ENCODE measurements around the gene SH3BP1. TPM values are rescaled to one million over a fixed set of nuclear protein-coding genes. Genes with fewer than 3 reads are reported as not detected.

SH3BP1 gene
- total RNA-seq, 4 donors from 2014 or later: 33.8 to 53.4 (median 42.0) TPM

GRCh38 chr22:37701141-37701786, 61.8 kb downstream of the SH3BP1 start:
- Histone ChIP-seq H3K27ac (no peak overlapping the region), H3K4me1 (peaks cover 0 to 27% (median 8%) of the 10 kb centered on the region in 3 donors), H3K36me3 (no peaks in the 10 kb centered on the region), H3K9me3 (no peaks in the 10 kb centered on the region), H3K4me3 (no peak overlapping the region), H3K27me3 (no peaks in the 10 kb centered on the region)
- WGBS, 2 donors: 80 to 82% methylated on average over 6 to 8 of the region's 8 CpGs
- TF ChIP-seq CTCF (IDR thresholded peaks at IDR 0.05) (no peak), POLR2A (IDR thresholded peaks at IDR 0.05) (no peak)
- no peak for DNase-seq
- intact Hi-C loops (cut with DNase I): no loop called here

- Histone ChIP-seq H3K4me1 (peaks cover 0 to 4% (median 0%) of the 10 kb centered on the region in 3 donors), H3K27ac (no peak overlapping the region), H3K27me3 (no peaks in the 10 kb centered on the region), H3K9me3 (no peaks in the 10 kb centered on the region), H3K4me3 (no peak overlapping the region), H3K36me3 (no peaks in the 10 kb centered on the region)
- intact Hi-C loops (cut with DNase I): no loop called here
- no peak for TF ChIP-seq POLR2A (IDR thresholded peaks at IDR 0.05)
- TF ChIP-seq CTCF (IDR thresholded peaks at IDR 0.05): no peak
- 57 to 71% methylated on average over 7 of the region's 7 CpGs for WGBS, 2 donors
- DNase-seq: no peak
Observed at GRCh38 chr22:37703906-37704305, 64.4 kb downstream of the SH3BP1 start.

- WGBS, 2 donors: 54 to 67% methylated on average over 3 of the region's 3 CpGs
- Histone ChIP-seq H3K9me3 (no peaks in the 10 kb centered on the region), H3K27ac (no peak overlapping the region), H3K36me3 (no peaks in the 10 kb centered on the region), H3K4me1 (peaks cover 0 to 5% (median 0%) of the 10 kb centered on the region in 3 donors), H3K4me3 (no peak overlapping the region), H3K27me3 (no peaks in the 10 kb centered on the region)
- intact Hi-C loops (cut with DNase I): no loop called here
- TF ChIP-seq CTCF (IDR thresholded peaks at IDR 0.05) (no peak), POLR2A (IDR thresholded peaks at IDR 0.05) (no peak)
- DNase-seq: no peak
Observed at GRCh38 chr22:37704645-37705044, 65.2 kb downstream of the SH3BP1 start.

GRCh38 chr22:37705205-37705604, 65.7 kb downstream of the SH3BP1 start:
- 83 to 85% methylated on average over 3 of the region's 3 CpGs for WGBS, 2 donors

More at GRCh38 chr22:37705205-37705604, 65.7 kb downstream of the SH3BP1 start:
- Histone ChIP-seq H3K4me1 (peaks cover 0 to 6% (median 0%) of the 10 kb centered on the region in 3 donors), H3K4me3 (no peak overlapping the region), H3K36me3 (no peaks in the 10 kb centered on the region), H3K27ac (no peak overlapping the region), H3K9me3 (no peaks in the 10 kb centered on the region), H3K27me3 (no peaks in the 10 kb centered on the region)
- TF ChIP-seq POLR2A (IDR thresholded peaks at IDR 0.05) (no peak), CTCF (IDR thresholded peaks at IDR 0.05) (no peak)
- intact Hi-C loops (cut with DNase I): no loop called here
- no peak for DNase-seq

Small RNAs within 50 kb of the gene (small RNA-seq; reads per million reads assigned to genes)
- gene RN7SL385P: 0 reads per million in 4 donors

Other genes starting within 250 kb of the SH3BP1 start
- gene ELFN2, start 212.2 kb upstream of the SH3BP1 start, total RNA-seq: not detected
- 10 to 100 TPM in 1 of 4 donors, 1 to 10 TPM in 3; 3.8 to 10.3 (median 7.9) TPM for gene MFNG, start 153.3 kb upstream of the SH3BP1 start, total RNA-seq
- 10 to 100 TPM; 11.6 to 24.1 (median 20.9) TPM for gene CARD10, start 120.3 kb upstream of the SH3BP1 start, total RNA-seq
- 10 to 100 TPM; 40.6 to 89.4 (median 53.8) TPM for gene CDC42EP1, start 79.2 kb upstream of the SH3BP1 start, total RNA-seq
- not detected for gene LGALS2, start 59.6 kb upstream of the SH3BP1 start, total RNA-seq
- 10 to 100 TPM; 32.2 to 54.3 (median 39.5) TPM for gene GGA1, start 30.8 kb upstream of the SH3BP1 start, total RNA-seq
- gene PDXP, start 19.1 kb downstream of the SH3BP1 start, total RNA-seq: 1 to 10 TPM; 2.3 to 4.1 (median 2.9) TPM
- 100 to 1,000 TPM in 2 of 4 donors, 10 to 100 TPM in 2; 25.4 to 261 (median 92.3) TPM for gene LGALS1, start 36.0 kb downstream of the SH3BP1 start, total RNA-seq
- 10 to 100 TPM; 34.3 to 44.5 (median 40.8) TPM for gene NOL12, start 46.7 kb downstream of the SH3BP1 start, total RNA-seq
- 100 to 1,000 TPM in 2 of 4 donors, 10 to 100 TPM in 2; 67.6 to 149 (median 108) TPM for gene TRIOBP, start 57.4 kb downstream of the SH3BP1 start, total RNA-seq
- 10 to 100 TPM; 14.3 to 22.5 (median 20.7) TPM for gene GCAT, start 168.3 kb downstream of the SH3BP1 start, total RNA-seq
- gene GALR3, start 183.7 kb downstream of the SH3BP1 start, total RNA-seq: not detected
- 10 to 100 TPM; 24.6 to 38.1 (median 29.5) TPM for gene ANKRD54, start 204.7 kb downstream of the SH3BP1 start, total RNA-seq
- 100 to 1,000 TPM; 192 to 499 (median 281) TPM for gene EIF3L, start 209.8 kb downstream of the SH3BP1 start, total RNA-seq

Data from esophagus squamous epithelium (tissue), 5 donors.